Endothelial cell (in vitro differentiated cells): Measurements from ENCODE around the gene PRELID1. TPM values are rescaled to one million over a fixed set of nuclear protein-coding genes. Genes with fewer than 3 reads are reported as not detected.
A peak's percentile ranks its signal among the peaks of the same experiment; 100 is the strongest.

Experiments used
- DNase-seq: peaks from one replicate; pipeline ENCODE4 v3.0.0; 2021; ENCODE audit warnings: low spot score
- H3K27ac Mint-ChIP-seq: one replicate; pipeline ENCODE4 v1.8.0; 2021; ENCODE audit warnings: mixed read lengths, inconsistent platforms; ENCODE audit not compliant: unreplicated experiment
- H3K27me3 Mint-ChIP-seq: one replicate; pipeline ENCODE4 v1.8.0; 2021; ENCODE audit warnings: mild to moderate bottlenecking, moderate library complexity, mixed read lengths, inconsistent platforms; ENCODE audit not compliant: unreplicated experiment
- H3K36me3 Mint-ChIP-seq: one replicate; pipeline ENCODE4 v1.8.0; 2021; ENCODE audit warnings: mild to moderate bottlenecking, low read depth, mixed read lengths, inconsistent platforms; ENCODE audit not compliant: unreplicated experiment
- H3K4me1 Mint-ChIP-seq: one replicate; pipeline ENCODE4 v1.8.0; 2021; ENCODE audit warnings: mild to moderate bottlenecking, mixed read lengths, inconsistent platforms; ENCODE audit not compliant: unreplicated experiment
- H3K4me3 Mint-ChIP-seq: one replicate; pipeline ENCODE4 v1.8.0; 2021; ENCODE audit warnings: mild to moderate bottlenecking, mixed read lengths, inconsistent platforms; ENCODE audit not compliant: unreplicated experiment
- H3K9me3 Mint-ChIP-seq: one replicate; pipeline ENCODE4 v1.8.0; 2021; ENCODE audit warnings: mixed read lengths, inconsistent platforms; ENCODE audit not compliant: unreplicated experiment
- CTCF ChIP-seq: fragments of 200-600 bp; sonication (generic); IDR thresholded peaks from one replicate; pipeline ENCODE4 v1.5.0; 2021; ENCODE audit warnings: antibody characterized with exemption; ENCODE audit not compliant: unreplicated experiment
- total RNA-seq: library from RNA; stranded (reverse); fragmentation: NEBNext Ultra II Directional; extraction: Animal tissue kit (Norgen Biotek cat#: 25700); gene quantifications from one replicate; pipeline ENCODE4 v1.2.1, GENCODE V29; 2021; ENCODE audit not compliant: unreplicated experiment

The PRELID1 gene
- total RNA-seq, 1 donor from 2014 or later: 198 TPM

GRCh38 chr5:177290816-177291596, 12.6 kb upstream of the PRELID1 start:
- peaks cover 30% of the 10 kb centered on the region for H3K36me3 Mint-ChIP-seq
- H3K4me1 Mint-ChIP-seq: peaks cover 17% of the 10 kb centered on the region
- TF ChIP-seq CTCF: no peak
- peaks cover 3% of the 10 kb centered on the region for H3K27me3 Mint-ChIP-seq
- no peaks in the 10 kb centered on the region for H3K9me3 Mint-ChIP-seq
- DNase-seq: no peak
- H3K27ac Mint-ChIP-seq: peak overlapping the region; percentile 15
- no peak overlapping the region for H3K4me3 Mint-ChIP-seq

DNA sequence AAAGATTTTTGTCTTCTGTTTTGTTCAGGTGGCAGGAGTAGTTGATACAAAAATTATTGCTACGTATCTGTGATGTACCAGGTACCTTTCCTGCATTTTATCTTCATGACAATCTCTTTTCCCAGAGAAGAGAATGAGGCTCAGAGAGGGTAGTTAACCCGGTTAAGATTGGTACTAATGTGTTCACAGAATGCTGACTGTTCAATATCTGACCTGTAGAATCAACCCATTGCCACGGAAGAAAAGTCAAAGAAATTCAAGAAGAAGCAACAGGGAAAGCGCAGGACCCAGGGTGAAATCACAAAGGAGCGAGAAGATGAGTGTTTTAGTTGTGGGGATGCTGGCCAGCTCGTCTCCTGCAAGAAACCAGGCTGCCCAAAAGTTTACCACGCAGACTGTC, 11.9 kb upstream of the PRELID1 start:
- H3K27me3 Mint-ChIP-seq: peaks cover 5% of the 10 kb centered on the region
- no peak for TF ChIP-seq CTCF
- no peak overlapping the region for H3K27ac Mint-ChIP-seq
- no peaks in the 10 kb centered on the region for H3K9me3 Mint-ChIP-seq
- H3K4me1 Mint-ChIP-seq: peaks cover 24% of the 10 kb centered on the region
- H3K4me3 Mint-ChIP-seq: peak overlapping the region; percentile 11
- H3K36me3 Mint-ChIP-seq: peaks cover 30% of the 10 kb centered on the region
- DNase-seq: no peak

- no peak for DNase-seq
- H3K4me1 Mint-ChIP-seq: peaks cover 41% of the 10 kb centered on the region
- H3K36me3 Mint-ChIP-seq: peaks cover 34% of the 10 kb centered on the region
- H3K27ac Mint-ChIP-seq: peak overlapping the region; percentile 18
- H3K27me3 Mint-ChIP-seq: peaks cover 7% of the 10 kb centered on the region
- no peak overlapping the region for H3K4me3 Mint-ChIP-seq
- no peak for TF ChIP-seq CTCF
- H3K9me3 Mint-ChIP-seq: no peaks in the 10 kb centered on the region
Observed at GRCh38 chr5:177293819-177294581, 9.6 kb upstream of the PRELID1 start.

DNA sequence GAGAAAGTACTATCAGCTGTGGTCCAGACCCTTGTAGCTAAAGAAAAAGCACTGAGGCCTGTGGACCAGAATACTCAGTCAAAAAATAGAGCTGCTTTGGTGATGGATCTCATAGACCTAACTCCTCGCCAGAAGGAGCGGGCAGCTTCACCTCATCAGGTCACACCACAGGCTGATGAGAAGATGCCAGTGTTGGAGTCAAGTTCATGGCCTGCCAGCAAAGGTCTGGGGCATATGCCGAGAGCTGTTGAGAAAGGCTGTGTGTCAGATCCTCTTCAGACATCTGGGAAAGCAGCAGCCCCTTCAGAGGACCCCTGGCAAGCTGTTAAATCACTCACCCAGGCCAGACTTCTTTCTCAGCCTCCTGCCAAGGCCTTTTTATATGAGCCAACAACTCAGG, 9.0 kb upstream of the PRELID1 start:
- no peak for DNase-seq
- peaks cover 8% of the 10 kb centered on the region for H3K27me3 Mint-ChIP-seq
- H3K9me3 Mint-ChIP-seq: no peaks in the 10 kb centered on the region
- no peak for TF ChIP-seq CTCF
- peaks cover 34% of the 10 kb centered on the region for H3K36me3 Mint-ChIP-seq
- peak overlapping the region; percentile 18 for H3K27ac Mint-ChIP-seq
- H3K4me3 Mint-ChIP-seq: no peak overlapping the region
- H3K4me1 Mint-ChIP-seq: peaks cover 46% of the 10 kb centered on the region

DNA sequence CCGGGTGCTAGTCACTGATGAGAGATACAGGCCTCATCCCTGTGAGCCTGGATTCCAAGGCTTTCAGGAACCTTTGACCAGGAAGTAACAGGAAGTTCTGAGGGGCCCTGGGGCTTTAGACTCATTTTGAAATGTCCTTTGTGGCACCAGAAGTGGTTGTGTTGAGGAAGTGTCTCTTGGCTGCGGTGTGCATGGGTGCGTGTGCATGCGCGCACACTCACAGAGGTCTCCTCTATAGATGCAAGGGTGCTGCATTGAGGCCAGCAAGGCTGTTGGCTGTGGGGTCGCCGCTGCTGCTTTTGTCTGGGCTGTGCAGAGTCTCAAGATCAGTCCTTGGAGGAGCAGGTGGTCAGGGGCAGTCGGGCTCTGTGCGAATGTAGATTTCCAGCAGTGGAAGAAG, 7.7 kb upstream of the PRELID1 start:
- DNase-seq: no peak
- Mint-ChIP-seq H3K27ac (peak overlapping the region; percentile 96), H3K27me3 (peaks cover 12% of the 10 kb centered on the region), H3K9me3 (no peaks in the 10 kb centered on the region), H3K4me1 (peaks cover 57% of the 10 kb centered on the region), H3K36me3 (peaks cover 34% of the 10 kb centered on the region), H3K4me3 (peak overlapping the region; percentile 58)
- no peak for TF ChIP-seq CTCF
